ENCODE results near the gene LRRC56. TPM values are rescaled to one million over a fixed set of nuclear protein-coding genes. Genes with fewer than 3 reads are reported as not detected.

LRRC56 gene
- total and polyA plus RNA-seq, 2 donors (not counting 1 experiment from before 2014, with no cell fraction given), result 0.28 to 1.3 TPM

GRCh38 chr11:498297-499181 is 38.8 kb upstream of the LRRC56 start:
- Histone ChIP-seq H3K79me2 (ENCODE audit: control insufficient read depth, insufficient read depth, low read length) (peaks cover 35% of the 10 kb centered on the region), H3K4me2 (ENCODE audit: extremely low read depth, insufficient read depth, low read length) (no peak overlapping the region), H3K4me1 (ENCODE audit: control insufficient read depth, extremely low read depth, insufficient read depth, low read length) (peaks cover under 1% of the 10 kb centered on the region), H3K36me3 (ENCODE audit: control insufficient read depth, insufficient read depth, low read length) (peaks cover 60% of the 10 kb centered on the region), H4K20me1 (ENCODE audit: control insufficient read depth, extremely low read depth, insufficient read depth, low read length) (no peaks in the 10 kb centered on the region), H3K4me3 (replicated peaks in 1 of 4; ENCODE audit: control extremely low read depth in 1 of 4, insufficient read depth in 1 of 4, low read depth in 3 of 4, low read length in 4 of 4) (no peak overlapping the region), H3K27me3 (ENCODE audit: control insufficient read depth, insufficient read depth, low read length) (no peaks in the 10 kb centered on the region), H2AFZ (ENCODE audit: low read length) (no peak overlapping the region), H3K9ac (ENCODE audit: insufficient read depth, low read length) (no peak overlapping the region), H3K27ac (ENCODE audit: insufficient read depth, low read length) (no peak overlapping the region), H3K9me3 (ENCODE audit: control insufficient read depth, insufficient read depth, low read depth, low read length) (no peaks in the 10 kb centered on the region)
- TF ChIP-seq EZH2 (IDR thresholded peaks at IDR 0.05; ENCODE audit: low read length, missing control alignments), result no peak
- DNase-seq (ENCODE audit: low read depth in 2 of 2), result no peak

- H3K36me3 ChIP-seq (ENCODE audit: control insufficient read depth, insufficient read depth, low read length), result peaks cover 59% of the 10 kb centered on the region
- no peak overlapping the region for H3K4me2 ChIP-seq (ENCODE audit: extremely low read depth, insufficient read depth, low read length)
- H2AFZ ChIP-seq (ENCODE audit: low read length), result no peak overlapping the region
- H3K79me2 ChIP-seq (ENCODE audit: control insufficient read depth, insufficient read depth, low read length), result peaks cover 42% of the 10 kb centered on the region
- H3K4me3 ChIP-seq (replicated peaks in 1 of 4; ENCODE audit: control extremely low read depth in 1 of 4, insufficient read depth in 1 of 4, low read depth in 3 of 4, low read length in 4 of 4), result no peak overlapping the region
- TF ChIP-seq EZH2 (IDR thresholded peaks at IDR 0.05; ENCODE audit: low read length, missing control alignments), result no peak
- TF ChIP-seq, protein P1, sequence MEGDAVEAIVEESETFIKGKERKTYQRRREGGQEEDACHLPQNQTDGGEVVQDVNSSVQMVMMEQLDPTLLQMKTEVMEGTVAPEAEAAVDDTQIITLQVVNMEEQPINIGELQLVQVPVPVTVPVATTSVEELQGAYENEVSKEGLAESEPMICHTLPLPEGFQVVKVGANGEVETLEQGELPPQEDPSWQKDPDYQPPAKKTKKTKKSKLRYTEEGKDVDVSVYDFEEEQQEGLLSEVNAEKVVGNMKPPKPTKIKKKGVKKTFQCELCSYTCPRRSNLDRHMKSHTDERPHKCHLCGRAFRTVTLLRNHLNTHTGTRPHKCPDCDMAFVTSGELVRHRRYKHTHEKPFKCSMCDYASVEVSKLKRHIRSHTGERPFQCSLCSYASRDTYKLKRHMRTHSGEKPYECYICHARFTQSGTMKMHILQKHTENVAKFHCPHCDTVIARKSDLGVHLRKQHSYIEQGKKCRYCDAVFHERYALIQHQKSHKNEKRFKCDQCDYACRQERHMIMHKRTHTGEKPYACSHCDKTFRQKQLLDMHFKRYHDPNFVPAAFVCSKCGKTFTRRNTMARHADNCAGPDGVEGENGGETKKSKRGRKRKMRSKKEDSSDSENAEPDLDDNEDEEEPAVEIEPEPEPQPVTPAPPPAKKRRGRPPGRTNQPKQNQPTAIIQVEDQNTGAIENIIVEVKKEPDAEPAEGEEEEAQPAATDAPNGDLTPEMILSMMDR (conservative IDR thresholded peaks at IDR 0.05 in 1 of 2, IDR thresholded peaks at IDR 0.05 in 1 of 2; ENCODE audit: low read depth in 1 of 2, low read length in 2 of 2), result no peak
- no peak overlapping the region for H3K9ac ChIP-seq (ENCODE audit: insufficient read depth, low read length)
- no peaks in the 10 kb centered on the region for H3K9me3 ChIP-seq (ENCODE audit: control insufficient read depth, insufficient read depth, low read depth, low read length)
- H3K27me3 ChIP-seq (ENCODE audit: control insufficient read depth, insufficient read depth, low read length), result no peaks in the 10 kb centered on the region
- no peak overlapping the region for H3K27ac ChIP-seq (ENCODE audit: insufficient read depth, low read length)
- peaks cover 4% of the 10 kb centered on the region for H3K4me1 ChIP-seq (ENCODE audit: control insufficient read depth, extremely low read depth, insufficient read depth, low read length)
- no peak for DNase-seq (ENCODE audit: low read depth in 2 of 2)
- no peaks in the 10 kb centered on the region for H4K20me1 ChIP-seq (ENCODE audit: control insufficient read depth, extremely low read depth, insufficient read depth, low read length)
These were observed 37.9 kb upstream of the LRRC56 start for GRCh38 chr11:499201-500076.

DNA sequence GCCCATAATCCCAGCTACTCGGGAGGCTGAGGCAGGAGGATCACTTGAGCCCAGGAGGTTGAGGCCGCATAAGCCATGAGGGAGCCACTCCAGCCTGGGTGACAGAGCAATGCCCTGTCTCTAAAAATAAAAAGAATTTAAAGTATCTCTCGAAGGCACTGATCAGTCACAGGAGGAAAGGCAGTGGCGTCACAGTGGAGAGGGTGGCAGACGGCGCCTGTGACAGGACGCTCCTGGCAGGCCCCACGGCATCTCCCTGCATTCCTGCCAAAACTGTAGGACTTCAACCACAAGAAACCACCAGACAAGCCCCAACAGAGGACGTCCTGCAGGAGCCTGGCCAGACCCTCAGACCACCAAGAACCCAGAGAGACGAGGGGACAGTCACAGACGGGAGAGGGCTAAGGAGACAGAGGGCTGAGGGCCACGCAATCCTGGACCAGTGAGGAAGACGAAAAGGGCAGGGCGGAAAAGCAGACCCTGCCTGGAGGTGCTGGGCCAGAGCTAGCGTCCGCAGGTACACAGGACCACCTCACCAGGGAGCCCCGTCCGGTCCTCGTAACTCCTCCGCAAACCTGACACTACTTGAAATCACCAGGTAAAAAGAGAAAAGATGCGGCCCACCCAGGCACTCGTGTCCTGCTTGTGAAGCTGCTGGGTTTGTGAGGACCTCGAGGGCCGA is 36.2 kb upstream of the LRRC56 start:
- no peak for TF ChIP-seq EZH2 (IDR thresholded peaks at IDR 0.05; ENCODE audit: low read length, missing control alignments)
- no peak for DNase-seq (ENCODE audit: low read depth in 2 of 2)
- Histone ChIP-seq H3K9me3 (ENCODE audit: control insufficient read depth, insufficient read depth, low read depth, low read length) (no peaks in the 10 kb centered on the region), H3K27me3 (ENCODE audit: control insufficient read depth, insufficient read depth, low read length) (no peaks in the 10 kb centered on the region), H3K9ac (ENCODE audit: insufficient read depth, low read length) (no peak overlapping the region), H3K4me1 (ENCODE audit: control insufficient read depth, extremely low read depth, insufficient read depth, low read length) (peaks cover 13% of the 10 kb centered on the region), H4K20me1 (ENCODE audit: control insufficient read depth, extremely low read depth, insufficient read depth, low read length) (no peaks in the 10 kb centered on the region), H3K4me2 (ENCODE audit: extremely low read depth, insufficient read depth, low read length) (no peak overlapping the region), H3K4me3 (replicated peaks in 1 of 4; ENCODE audit: control extremely low read depth in 1 of 4, insufficient read depth in 1 of 4, low read depth in 3 of 4, low read length in 4 of 4) (no peak overlapping the region), H3K36me3 (ENCODE audit: control insufficient read depth, insufficient read depth, low read length) (peaks cover 52% of the 10 kb centered on the region), H2AFZ (ENCODE audit: low read length) (no peak overlapping the region), H3K27ac (ENCODE audit: insufficient read depth, low read length) (no peak overlapping the region), H3K79me2 (ENCODE audit: control insufficient read depth, insufficient read depth, low read length) (peaks cover 59% of the 10 kb centered on the region)

Measured in fibroblast of lung (primary cell).